ENCODE results near the gene LRBA. TPM values are rescaled to one million over a fixed set of nuclear protein-coding genes. Genes with fewer than 3 reads are reported as not detected.

Gene LRBA
- total RNA-seq, 4 donors from 2014 or later = 28.0 to 51.5 (median 30.9) TPM

- ATAC-seq (ENCODE audit: low FRiP score) (no peak), DNase-seq (ENCODE audit: low spot score) (no peak)
- TF ChIP-seq CTCF (IDR thresholded peaks at IDR 0.05) = no peak
Measured at GRCh38 chr4:150464523-150464922, 550.6 kb downstream of the LRBA start.

- TF ChIP-seq CTCF (IDR thresholded peaks at IDR 0.05) = no peak
- DNase-seq (ENCODE audit: low spot score) (no peak), ATAC-seq (ENCODE audit: low FRiP score) (no peak)
Measured at GRCh38 chr4:150462743-150463142, 552.3 kb downstream of the LRBA start.

- ATAC-seq (ENCODE audit: low FRiP score) (no peak), DNase-seq (ENCODE audit: low spot score) (no peak)
- no peak for TF ChIP-seq CTCF (IDR thresholded peaks at IDR 0.05)
Measured at GRCh38 chr4:150461957-150462356, 553.1 kb downstream of the LRBA start.

- DNase-seq (ENCODE audit: low spot score) (no peak), ATAC-seq (ENCODE audit: low FRiP score) (no peak)
Measured at GRCh38 chr4:150457802-150458201, 557.3 kb downstream of the LRBA start.

GRCh38 chr4:150451883-150452282 is 563.2 kb downstream of the LRBA start:
- ATAC-seq (ENCODE audit: low FRiP score) = no peak
- no peak for DNase-seq (ENCODE audit: low spot score)
- TF ChIP-seq CTCF (IDR thresholded peaks at IDR 0.05) = no peak

More at GRCh38 chr4:150457802-150458201, 557.3 kb downstream of the LRBA start:
- no peak for TF ChIP-seq CTCF (IDR thresholded peaks at IDR 0.05)

- no peak for ATAC-seq (ENCODE audit: low FRiP score)
- no peak for DNase-seq (ENCODE audit: low spot score)
- TF ChIP-seq CTCF (IDR thresholded peaks at IDR 0.05) = no peak
Measured at GRCh38 chr4:150447356-150447755, 567.7 kb downstream of the LRBA start.

GRCh38 chr4:150439451-150439933 is 575.6 kb downstream of the LRBA start:
- ATAC-seq (ENCODE audit: low FRiP score) = no peak
- DNase-seq (ENCODE audit: low spot score) = no peak
- no peak for TF ChIP-seq CTCF (IDR thresholded peaks at IDR 0.05)
